T-helper 1 cell treated with Interleukin-12 subunit alpha and Interleukin-12 subunit beta and Interleukin-4 antibody, amounts not matched to agents 30 ng/mL and 1 ng/mL, for 36 hours (primary cell): ENCODE results near the gene COL4A6. TPM values are rescaled to one million over a fixed set of nuclear protein-coding genes. Genes with fewer than 3 reads are reported as not detected.

Experiments
- intact Hi-C: fragments of 100-400 bp; cut with micrococcal nuclease; formaldehyde crosslinking; loops from one replicate; pipeline ENCODE4 v1.15.1; 2024
- total RNA-seq: library from RNA; stranded (reverse); gene quantifications from 2 replicates; pipeline ENCODE4 v1.2.3, GENCODE V29; 2022

COL4A6 gene
- total RNA-seq, 1 donor from 2014 or later, result not detected

DNA sequence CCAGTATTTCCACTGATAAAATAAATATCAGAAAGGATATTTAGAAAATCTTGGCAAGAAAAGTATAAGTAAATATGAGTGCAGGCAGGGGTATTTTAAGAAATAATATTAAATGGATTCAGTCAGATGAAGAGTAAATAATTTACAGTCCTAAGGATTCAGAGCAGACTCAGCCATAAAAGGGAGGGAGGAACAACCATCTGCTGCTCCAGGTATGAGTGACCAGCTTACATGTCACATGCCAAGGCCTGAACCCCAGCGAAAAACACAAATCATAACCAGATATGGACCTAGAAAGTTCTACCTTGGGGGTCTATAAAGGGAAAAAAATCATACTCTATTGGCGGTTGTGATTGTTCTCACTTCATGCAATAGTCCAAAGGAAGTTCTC is 166.8 kb downstream of the COL4A6 start:
- intact Hi-C loops, result no loop called here

GRCh38 chrX:108270739-108271396 is 167.4 kb downstream of the COL4A6 start:
- intact Hi-C loops, result no loop called here

DNA sequence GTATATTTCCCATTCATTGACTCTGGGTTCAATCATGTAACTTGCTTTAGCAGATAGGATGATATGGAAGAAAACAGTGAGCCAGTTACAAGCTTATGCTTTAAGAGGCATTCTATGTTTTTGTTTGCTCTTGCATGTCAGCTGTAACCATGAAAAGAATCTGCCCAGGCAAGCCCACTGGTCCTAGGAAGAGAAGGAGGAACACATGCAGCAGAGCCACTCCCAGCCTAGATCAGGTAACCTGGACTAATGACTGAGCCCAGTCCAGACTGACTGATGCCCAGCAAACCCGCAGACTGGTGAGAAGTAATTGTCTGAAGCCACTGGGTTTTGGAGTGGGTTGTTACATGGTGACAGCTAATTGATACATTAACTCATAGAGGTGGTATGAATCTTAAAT is 167.9 kb downstream of the COL4A6 start:
- intact Hi-C loops, result no loop called here

DNA sequence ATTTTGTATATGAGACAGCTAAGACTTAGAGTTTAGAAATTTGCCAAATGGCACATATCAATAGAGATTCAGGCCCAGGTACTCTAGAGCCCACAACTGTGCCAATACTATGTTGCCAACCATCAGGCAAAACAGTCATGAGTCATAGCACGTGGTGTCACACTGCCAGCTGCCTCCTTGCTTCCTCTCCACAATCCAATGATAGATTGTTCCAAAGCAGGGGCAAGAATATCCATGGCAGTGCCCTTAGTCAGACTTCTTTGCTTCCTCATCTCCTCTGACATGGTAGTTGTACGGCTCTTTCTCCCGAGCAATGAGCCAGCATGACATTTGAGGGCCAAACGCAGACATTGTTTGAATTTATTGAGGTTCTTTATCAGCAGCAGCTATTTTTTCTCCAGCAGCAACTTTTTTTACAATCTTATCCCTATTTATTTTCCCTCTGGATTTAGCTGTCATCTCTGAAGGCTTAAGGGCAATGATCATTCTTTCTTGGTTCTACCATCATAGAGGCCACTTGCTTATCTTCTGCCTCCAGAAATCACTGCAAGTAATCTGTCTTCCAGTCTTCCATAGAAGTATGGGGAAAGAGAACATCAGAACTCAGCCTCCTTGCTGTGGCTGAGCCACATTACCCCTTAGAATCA is 169.7 kb downstream of the COL4A6 start:
- intact Hi-C loops, result no loop called here

GRCh38 chrX:108267557-108267956 is 170.7 kb downstream of the COL4A6 start:
- intact Hi-C loops, result no loop called here

DNA sequence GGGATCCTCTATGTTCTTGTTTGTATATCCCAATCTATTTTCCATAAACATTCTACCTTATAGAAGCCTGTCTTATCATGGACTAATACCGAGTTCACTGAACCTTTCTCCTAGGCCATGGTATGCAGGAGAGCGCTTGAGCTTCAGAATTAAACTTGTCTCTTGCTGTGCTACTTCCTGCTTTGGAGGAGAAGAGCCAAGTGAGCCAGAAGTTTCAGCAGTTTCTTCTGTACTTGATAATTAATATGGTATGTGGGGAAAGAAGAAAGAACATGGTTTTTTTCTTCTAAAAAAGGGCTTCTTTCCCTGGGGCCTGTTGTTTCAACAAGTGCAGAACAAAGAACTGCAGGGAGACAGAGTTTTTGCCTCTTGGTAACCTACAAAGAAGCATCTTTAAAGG is 173.8 kb downstream of the COL4A6 start:
- intact Hi-C loops, result no loop called here

DNA sequence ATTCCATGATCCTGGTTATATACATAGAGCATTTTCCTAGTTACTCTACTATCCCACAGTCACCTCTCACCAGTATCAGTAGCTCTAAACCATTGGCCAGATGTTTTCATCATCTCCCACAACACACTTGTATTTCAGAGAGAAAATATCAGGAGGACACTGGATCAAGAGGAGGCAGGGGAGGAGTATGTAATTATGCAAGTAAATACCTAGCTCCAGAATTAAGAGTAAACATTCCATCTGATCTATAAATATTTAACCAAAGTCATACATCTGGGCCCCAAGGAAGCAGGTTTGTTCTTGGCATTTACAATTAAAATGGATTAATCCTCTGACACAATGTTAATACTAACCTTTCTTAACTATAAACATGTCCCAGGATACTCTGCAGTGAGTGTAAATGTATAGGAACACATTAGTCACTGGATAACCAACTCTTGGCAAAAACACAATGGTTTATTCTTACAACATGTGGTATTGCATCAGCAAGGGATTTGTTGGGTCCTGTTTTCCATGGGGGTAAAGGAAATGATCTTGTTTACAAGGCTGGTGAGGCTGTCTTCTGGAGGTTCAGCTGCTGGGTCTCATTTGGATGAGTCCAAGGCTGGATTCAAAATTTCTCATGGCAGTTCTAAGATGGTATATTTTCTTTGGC is 176.5 kb downstream of the COL4A6 start:
- intact Hi-C loops, result no loop called here

DNA sequence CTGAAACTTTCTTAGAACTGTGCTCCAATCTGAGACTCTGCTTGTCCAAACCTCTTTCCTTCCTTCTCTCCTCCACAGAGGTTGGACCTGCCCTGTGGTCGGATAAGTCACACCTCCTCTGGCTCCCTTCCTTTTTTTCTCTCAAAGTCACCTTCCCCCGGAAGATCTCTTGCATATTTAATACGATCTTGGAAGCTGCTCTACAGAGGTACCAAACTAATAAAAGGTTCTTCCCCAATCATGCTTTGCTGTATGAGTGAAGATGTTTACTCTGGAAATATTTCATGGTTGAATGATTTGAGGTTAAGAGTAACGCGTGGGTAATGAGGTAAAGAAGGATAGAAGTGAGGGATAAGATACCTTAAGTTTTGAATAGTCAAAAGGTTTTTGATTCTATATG is 180.7 kb downstream of the COL4A6 start:
- intact Hi-C loops, result no loop called here

DNA sequence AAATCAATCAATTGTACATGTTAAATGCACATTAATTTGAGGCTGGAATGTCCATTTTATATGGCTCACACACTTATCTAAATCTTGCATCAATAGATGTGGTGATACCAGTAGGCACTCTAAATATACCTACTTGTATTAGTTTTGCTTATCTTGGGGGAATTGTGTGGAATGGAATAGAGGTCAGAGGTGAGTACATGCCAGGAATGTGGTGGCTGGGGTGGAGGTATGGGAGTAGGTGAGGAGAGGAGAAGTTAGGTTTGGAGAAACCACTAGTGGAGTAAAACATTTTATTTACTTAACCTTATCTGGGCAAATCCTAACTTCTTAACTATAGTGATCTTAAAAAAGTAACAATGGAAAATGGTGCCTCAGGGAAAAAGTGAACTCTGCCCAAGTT is 183.6 kb downstream of the COL4A6 start:
- intact Hi-C loops, result no loop called here

DNA sequence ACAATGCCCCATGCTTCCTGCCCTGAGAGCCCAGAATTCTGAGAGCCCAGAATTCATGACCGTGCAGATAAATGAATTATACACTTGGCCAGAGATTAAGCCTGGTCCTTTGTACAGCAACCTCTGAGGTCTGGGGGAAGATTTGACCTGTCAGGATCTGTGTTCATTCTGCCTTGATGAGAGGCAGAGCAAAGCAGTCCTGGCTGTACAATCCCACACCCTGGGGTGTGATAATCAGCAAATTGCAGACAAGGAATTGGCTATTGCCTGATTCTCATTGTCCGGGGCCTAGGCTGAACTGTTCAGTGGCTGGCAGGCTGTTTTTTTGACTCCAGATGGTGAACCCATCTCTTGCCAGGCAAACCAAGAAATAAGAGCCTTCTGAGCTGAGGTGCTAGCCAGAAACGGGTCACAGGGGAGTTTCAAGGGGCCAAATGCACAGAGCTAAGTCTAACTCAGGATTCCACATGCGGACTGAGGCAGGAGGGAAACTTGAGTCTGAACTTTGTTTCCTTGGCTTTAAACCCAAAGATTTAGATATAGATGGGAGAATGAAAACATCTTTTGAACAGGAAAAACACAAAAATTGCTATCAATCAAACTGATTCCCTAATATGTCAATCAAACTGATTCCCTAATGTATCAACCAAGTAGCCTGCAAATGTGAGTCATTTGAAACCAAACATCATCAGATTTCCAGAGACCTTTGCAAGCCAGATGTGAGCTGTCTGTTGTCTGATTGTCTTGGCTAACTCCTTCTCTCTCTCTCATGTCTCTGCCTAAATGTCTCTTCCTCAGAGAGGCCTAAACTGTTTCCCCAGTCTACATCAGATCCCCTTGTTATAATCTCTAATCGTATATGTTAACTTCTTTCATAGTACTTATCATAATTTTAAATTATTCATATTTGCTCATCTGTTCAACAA is 187.3 kb downstream of the COL4A6 start:
- intact Hi-C loops, result no loop called here

GRCh38 chrX:108246304-108246954 is 191.8 kb downstream of the COL4A6 start:
- intact Hi-C loops, result no loop called here

DNA sequence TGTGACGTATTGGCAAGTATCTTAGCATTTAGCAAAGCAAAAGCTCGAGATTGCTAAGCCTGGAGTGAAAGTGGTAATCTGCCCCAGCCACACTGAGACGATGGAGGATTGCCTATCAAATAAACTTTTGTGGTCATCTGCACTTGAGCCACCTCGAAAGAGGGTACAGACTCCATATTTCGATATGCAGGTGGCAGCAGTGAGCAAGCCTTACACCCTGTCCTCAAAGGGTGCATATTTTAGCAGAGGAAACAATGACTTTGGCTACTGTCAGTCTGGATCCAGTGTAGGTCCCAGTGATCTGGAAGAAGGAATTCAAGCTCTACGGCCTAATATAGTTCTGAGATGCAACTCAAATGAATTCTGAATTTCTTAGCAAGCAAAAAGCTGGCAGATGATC is 192.8 kb downstream of the COL4A6 start:
- intact Hi-C loops, result no loop called here

DNA sequence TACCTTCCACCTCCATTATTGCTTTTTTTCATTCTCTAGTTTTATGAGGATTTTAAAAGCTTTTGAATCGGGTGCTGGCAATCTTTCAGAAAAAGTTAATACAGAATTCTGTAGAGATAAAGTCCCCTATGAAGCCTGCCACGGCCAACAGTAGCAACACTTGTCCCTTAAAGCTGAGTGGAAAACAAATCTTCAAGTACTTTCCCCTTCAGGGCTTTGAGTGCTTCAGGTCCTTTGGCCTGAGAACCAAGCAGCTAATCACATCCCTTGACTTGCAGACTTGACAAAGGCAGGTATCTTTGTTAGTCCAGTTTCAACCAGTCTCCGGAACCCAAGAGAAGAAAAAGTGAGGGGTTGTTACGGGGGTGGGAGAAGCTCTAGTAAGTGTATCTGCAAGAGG is 202.2 kb downstream of the COL4A6 start:
- intact Hi-C loops, result no loop called here

DNA sequence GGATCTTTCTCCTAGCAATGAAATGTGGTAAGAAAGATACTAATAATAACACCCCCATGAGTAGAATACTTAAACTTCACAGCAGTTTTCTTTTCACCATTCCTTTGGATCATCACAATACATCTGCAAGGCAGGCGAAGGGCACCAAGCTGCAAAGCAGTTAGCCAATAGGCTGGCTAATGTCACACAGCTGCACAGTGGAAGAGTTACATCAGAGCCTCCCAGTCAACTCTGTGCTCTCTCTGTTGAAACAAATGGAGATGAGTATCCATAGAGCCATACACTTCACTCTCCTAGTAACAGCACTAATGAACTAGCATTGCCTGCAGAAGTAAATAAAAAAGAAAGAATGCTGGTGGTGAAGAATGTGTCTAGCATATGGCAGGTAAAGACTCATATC is 207.6 kb downstream of the COL4A6 start:
- intact Hi-C loops, result no loop called here

DNA sequence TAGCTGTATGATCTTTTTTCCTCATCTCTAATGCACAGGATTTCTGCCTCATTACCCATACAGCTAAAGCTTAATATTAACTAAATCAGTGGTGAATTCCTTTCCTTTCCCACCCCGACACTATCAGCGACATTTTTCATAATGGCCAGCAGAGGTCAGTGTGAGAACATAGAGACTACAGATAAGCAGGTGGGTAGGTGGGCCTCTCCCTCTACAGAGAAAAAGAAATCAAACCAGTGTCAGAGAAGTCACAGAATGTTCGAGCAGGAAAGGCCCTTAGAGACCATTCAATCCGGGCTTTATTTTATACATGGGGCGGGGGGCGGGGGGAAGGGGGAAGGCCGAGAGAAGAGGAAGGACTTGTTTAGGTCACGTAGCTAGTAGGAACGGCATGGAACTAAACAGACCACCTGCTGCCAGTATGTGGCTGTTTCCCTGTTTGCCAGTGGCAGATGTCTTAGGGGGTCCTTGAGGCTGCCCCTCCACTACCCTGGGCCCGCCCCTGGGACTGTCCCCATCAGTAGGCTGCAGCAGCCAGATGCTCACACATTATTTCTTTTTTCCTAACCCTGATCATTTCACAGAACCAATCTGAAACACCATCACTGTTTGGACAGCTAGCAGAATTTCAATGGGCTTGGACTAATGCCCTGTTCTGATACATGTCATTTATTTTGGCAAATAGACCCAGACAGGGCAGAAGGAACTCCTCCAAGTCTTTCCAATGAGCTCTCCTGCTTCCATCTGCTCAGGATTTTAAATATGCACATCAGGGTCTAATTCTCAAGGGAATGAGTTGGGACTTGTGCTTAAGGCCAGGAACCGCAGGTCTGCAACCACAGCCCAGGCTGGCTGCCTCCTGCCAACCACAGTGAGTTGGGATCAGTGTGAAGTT is 213.2 kb downstream of the COL4A6 start:
- intact Hi-C loops, result no loop called here

- intact Hi-C loops, result no loop called here
These were observed 214.0 kb downstream of the COL4A6 start for GRCh38 chrX:108224218-108224617.

DNA sequence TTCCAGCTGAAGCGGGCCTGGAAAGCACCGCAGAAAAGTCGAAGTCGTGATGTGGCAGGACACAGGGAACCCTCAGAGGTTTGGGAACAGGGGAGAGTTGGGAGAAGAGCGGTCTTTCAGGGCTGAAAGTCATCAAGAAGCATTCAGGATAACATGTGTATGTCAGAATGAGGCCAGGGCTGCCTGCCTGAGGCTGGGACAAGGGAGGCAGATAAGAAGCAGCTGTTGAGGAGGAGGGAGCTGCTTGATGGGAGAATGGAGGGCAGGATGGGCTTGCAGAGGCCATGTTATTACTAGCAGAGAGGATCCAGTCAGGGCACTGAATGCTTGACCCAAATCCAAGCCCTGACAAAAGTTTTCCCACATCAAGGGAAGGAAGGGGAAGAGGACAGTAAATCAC is 214.6 kb downstream of the COL4A6 start:
- intact Hi-C loops, result no loop called here

- intact Hi-C loops, result no loop called here
These were observed 216.8 kb downstream of the COL4A6 start for GRCh38 chrX:108221301-108221864.

- intact Hi-C loops, result no loop called here
These were observed 218.1 kb downstream of the COL4A6 start for GRCh38 chrX:108219949-108220601.
